Neural progenitor cell (in vitro differentiated cells): ENCODE results near the gene SKAP2.

Source experiments
- EZH2 ChIP-seq: fragments of 200-600 bp; sonication (generic); IDR thresholded peaks from 2 replicates; pipeline ENCODE4 v1.6.1; 2017; ENCODE audit warnings: antibody characterized with exemption, mild to moderate bottlenecking, moderate library complexity
- EZH2phosphoT487 ChIP-seq: fragments of 200-600 bp; sonication (generic); IDR thresholded peaks from 2 replicates; pipeline ENCODE4 v1.6.1; 2017; ENCODE audit warnings: antibody characterized with exemption
- TF ChIP-seq, protein P1 (sequence below): fragments of 200-600 bp; sonication (generic); IDR thresholded peaks from 2 replicates; pipeline ENCODE4 v1.5.1; 2017; ENCODE audit warnings: antibody characterized with exemption, mild to moderate bottlenecking

DNA sequence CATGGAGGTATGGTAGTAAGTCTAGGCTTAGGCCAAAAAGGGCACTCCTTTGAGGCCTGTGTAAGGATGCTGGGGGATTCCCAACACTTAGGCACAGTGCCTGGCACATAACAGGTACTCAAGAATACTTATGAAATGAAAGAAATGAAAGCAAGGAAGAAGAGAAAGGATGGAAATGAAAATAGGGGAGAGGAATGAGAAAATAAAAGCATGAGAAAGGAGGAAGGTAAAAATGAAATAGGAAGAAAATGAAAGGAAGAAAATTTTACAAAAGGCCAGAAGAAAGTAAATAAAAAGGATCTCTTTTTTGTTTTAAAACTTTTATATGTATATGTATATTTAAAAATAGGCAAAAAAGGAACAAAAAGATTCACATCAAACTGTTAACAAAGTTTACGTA, 146.3 kb downstream of the SKAP2 start:
- TF ChIP-seq, protein P1, sequence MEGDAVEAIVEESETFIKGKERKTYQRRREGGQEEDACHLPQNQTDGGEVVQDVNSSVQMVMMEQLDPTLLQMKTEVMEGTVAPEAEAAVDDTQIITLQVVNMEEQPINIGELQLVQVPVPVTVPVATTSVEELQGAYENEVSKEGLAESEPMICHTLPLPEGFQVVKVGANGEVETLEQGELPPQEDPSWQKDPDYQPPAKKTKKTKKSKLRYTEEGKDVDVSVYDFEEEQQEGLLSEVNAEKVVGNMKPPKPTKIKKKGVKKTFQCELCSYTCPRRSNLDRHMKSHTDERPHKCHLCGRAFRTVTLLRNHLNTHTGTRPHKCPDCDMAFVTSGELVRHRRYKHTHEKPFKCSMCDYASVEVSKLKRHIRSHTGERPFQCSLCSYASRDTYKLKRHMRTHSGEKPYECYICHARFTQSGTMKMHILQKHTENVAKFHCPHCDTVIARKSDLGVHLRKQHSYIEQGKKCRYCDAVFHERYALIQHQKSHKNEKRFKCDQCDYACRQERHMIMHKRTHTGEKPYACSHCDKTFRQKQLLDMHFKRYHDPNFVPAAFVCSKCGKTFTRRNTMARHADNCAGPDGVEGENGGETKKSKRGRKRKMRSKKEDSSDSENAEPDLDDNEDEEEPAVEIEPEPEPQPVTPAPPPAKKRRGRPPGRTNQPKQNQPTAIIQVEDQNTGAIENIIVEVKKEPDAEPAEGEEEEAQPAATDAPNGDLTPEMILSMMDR, result no peak
- TF ChIP-seq EZH2 (no peak), EZH2phosphoT487 (no peak)
